Activated CD8-positive, alpha-beta memory T cell treated with anti-CD3 and anti-CD28 coated beads for 36 hours (primary cell): ENCODE measurements around the gene ZBTB9. TPM values are rescaled to one million over a fixed set of nuclear protein-coding genes. Genes with fewer than 3 reads are reported as not detected.

Experiments used
- CTCF ChIA-PET: fragments of 350-600 bp; sonication (Branson Sonifier 250); formaldehyde crosslinking; loops from one replicate; lab custom pipeline; 2021; ENCODE audit warnings: antibody characterized with exemption; lab: Charles Lee
- POLR2A ChIA-PET: fragments of 350-600 bp; sonication (Branson Sonifier 250); formaldehyde crosslinking; loops from one replicate; lab custom pipeline; 2021; ENCODE audit warnings: antibody characterized with exemption; lab: Charles Lee
- total RNA-seq, 2 experiments: library from RNA; stranded (reverse); gene quantifications; one replicate each; pipeline ENCODE4 v1.2.3, GENCODE V29; 2021

ZBTB9 gene
- total RNA-seq, 2 experiments from 2014 or later: 14.2 to 15.1 TPM

- POLR2A ChIA-PET: no interaction called here
- CTCF ChIA-PET: interaction anchor here (0.6 to 1.8 kb wide), 3 partner anchors 8 to 29 kb away, joined by 3 to 8 read pairs (median 3); partner anchors contain the start of gene KIFC1
Measured at GRCh38 chr6:33417128-33417902, 37.1 kb upstream of the ZBTB9 start.

DNA sequence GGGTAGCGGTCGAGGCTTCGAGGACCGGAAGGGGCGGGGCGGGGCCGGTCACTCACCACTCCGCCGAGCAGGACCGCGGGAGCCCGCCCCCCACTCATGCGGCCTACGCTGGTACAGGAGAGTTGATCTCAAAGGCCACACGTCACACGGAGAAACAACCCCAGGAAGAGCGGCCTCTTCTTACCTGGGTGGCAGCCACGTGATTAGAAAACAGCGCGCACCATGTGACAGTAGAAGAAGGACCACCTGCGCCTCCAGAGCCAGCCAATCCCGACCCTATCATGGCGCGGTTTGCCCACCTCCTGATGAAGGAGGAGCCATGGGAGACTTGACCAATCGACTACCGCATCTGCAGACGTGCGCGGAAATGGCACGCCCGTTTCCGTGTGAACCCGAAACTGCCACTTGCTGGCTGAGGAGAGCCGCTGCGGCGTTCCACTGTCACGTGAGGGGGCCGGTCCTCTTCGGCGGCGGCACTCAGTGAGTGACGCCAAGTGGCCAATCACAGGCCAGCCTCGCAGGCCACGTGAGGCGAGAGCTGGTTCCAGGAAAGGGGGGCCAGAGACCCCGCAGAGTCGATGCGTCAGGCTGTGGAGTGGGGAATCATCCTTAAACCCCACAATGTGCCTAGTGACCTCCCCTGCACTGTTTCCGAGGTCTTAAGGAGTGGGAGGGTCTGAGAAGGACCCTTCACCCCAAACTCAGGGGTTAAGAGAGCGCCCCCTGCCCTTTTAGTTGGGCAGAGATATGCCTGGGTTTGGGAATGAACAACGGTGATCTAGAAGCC, 36.3 kb upstream of the ZBTB9 start, which contains the start of gene CUTA:
TSS of gene CUTA (minus strand) at position 205 of the 787 bp plus-strand sequence. CDS start at position 98, 107 bp downstream.
- ChIA-PET POLR2A (interaction anchor here (1.0 to 1.5 kb wide), 2 partner anchors 11 to 146 kb away, joined by 3 to 6 read pairs; partner anchors contain the start of genes RPS18 and VPS52), CTCF (interaction anchor here (0.6 to 1.3 kb wide), 6 partner anchors 13 to 102 kb away, joined by 3 to 4 read pairs (median 3); partner anchors contain the start of genes KIFC1 and ZBTB22)

DNA sequence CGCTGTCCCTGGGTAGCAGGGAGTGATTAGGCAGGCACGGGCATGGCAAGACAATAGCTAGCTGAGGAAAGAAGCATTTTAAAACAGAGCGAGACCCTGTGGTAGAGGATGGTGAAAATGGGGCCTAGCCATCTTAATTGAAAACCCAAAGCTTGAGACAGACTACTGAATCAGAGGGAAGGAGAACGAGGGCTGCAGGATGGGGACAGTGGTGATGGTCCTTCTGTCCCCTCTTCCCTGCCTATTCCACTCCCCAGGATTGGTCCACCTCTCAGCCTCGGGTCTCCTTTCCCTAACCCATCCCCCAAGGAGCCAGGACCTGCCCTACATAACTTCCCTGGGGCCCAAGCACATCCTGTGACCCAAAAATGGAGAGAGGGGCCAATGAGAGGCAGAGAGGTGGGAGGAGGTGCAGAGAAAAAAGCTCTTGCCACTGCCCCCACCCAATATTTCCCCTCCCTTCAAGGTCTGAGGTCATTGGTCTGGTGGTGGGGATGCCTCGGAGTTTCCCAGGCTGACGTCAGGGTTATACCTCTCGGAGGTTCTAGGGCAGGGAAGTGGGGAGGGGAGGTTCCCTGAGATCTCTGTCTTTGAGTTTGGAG, 35.6 kb upstream of the ZBTB9 start:
- POLR2A ChIA-PET: interaction anchor here (1.0 to 1.5 kb wide), 2 partner anchors 10 to 147 kb away, joined by 3 to 6 read pairs; partner anchors contain the start of genes RPS18 and VPS52
- CTCF ChIA-PET: interaction anchor here (0.6 to 1.3 kb wide), 5 partner anchors 12 to 102 kb away, joined by 3 to 4 read pairs (median 3); partner anchors contain the start of gene ZBTB22

DNA sequence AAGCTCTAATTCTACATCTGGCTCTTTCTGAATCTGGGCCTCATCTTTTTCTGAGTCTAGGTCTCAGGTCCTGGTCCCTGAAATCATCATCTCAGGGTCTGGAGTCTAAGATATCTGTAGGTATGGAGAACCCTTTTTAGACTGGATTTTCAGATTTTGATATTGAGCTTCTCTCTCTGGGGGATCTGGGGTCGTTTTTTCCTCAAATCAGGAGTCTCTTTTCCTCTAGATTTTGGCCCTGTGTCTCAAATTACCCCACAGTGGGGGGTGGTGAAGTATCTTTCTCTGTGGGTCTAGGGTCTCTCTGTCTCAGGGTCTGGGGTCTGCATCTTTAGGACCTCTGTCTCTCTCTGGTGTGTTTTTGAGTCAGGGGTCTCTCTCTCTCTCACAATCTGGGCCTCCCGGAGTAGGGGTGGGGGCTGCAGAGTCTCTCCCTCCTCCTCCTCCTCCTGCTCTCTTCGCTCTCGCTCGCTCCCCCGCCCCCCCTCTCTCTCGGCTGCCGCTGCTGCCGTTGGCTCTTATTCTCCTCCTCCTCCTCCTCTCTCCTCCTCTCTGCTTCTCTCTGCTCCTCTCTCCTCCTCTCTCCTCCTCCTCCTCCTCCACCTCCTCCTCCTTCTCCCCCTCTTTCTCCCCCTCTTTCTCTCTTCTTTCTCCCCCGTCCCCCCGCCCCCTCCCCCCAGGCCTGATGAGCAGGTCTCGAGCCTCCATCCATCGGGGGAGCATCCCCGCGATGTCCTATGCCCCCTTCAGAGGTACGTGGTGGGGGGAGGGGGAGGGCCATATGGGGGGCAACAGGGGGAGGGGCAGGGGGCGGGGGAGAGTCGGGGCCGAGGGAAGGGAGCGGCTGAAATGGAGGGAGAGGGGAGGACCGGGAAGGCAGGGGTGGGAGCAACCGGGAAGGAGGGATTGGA, 34.5 kb upstream of the ZBTB9 start, which contains the start of gene SYNGAP1:
TSS of gene SYNGAP1 (plus strand) at position 486 of the 911 bp plus-strand sequence. CDS start at position 686, 200 bp downstream.
- POLR2A ChIA-PET: interaction anchor here (1.5 kb wide), 1 partner anchor 9 kb away, joined by 6 read pairs; no protein-coding TSS in a partner anchor
- CTCF ChIA-PET: interaction anchor here (1.2 to 1.3 kb wide), 3 partner anchors 11 to 102 kb away, joined by 3 to 4 read pairs (median 3); partner anchors contain the start of gene ZBTB22

DNA sequence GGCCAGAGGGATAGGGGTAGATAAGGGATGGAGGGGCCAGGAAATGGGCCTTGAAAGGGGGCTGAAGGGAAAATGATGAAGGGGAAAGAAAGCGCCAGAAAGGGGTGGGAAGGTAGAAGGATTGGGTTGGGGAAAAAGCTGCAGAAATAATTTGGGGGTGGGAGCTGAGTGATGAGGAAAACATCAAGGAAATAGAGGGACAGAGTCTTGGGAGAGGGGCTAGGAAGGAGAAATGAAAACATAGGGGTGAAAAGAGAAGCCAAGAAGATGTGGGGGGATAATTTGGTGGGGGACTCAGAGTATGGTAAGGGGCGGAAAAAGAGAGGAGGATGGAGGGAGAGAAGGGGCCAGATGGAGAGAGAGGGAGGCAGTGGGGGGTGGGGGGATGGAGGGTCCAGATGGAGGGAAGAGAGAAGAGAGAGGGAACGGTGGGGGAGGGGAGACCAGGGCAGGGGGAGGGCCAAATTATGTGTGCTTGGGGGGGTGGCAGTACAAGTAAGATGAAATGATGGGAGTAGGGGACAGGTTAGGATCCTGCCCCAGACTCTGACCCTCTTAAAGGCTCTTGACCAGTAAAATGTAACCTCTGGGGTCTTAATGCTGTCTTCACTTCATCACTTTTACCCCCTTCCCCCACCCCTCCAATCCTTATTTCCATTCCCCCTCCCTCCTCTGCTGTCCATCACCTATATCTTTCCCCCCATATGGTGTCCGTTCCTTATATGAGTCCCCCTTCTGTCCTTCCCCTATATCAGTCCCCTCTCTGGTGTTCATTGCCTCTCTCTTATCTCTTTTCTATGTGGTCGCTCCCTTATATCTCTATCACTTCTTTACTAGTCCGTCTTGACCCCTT, 33.7 kb upstream of the ZBTB9 start:
- ChIA-PET CTCF (no interaction called here), POLR2A (no interaction called here)

- POLR2A ChIA-PET: no interaction called here
- CTCF ChIA-PET: no interaction called here
Measured at GRCh38 chr6:33421344-33421643, 33.1 kb upstream of the ZBTB9 start.

DNA sequence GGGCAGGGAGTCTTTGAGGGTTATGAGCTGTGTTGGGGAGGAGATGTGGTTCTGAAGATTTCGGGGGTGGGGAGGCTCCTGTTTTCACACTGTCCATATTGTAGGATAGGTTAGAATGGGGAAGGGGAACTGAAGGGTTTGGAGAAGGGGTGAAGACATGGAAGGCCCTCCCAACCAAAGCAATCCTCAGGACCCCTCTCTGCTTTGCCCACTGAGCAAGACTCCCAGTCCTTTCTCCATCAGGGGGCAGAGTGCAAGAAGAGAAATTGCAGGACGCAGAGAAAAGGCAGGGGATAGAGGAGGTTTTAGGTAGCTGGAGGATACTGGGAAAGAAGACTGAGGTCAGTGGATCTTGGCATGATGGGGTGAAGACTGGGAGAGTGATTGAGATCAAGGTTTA, 30.6 kb upstream of the ZBTB9 start:
- ChIA-PET CTCF (interaction anchor here (0.6 to 1.7 kb wide), 3 partner anchors 32 to 1752 kb away, joined by 3 to 5 read pairs (median 4); partner anchors contain the start of gene KIFC1), POLR2A (no interaction called here)

- CTCF ChIA-PET: interaction anchor here (0.6 to 2.1 kb wide), 9 partner anchors 9 to 241 kb away, joined by 3 to 9 read pairs (median 4); partner anchors contain the start of genes KIFC1 and ZBTB9
- POLR2A ChIA-PET: interaction anchor here (0.6 to 1.5 kb wide), 4 partner anchors 30 to 146 kb away, joined by 3 to 5 read pairs (median 4); partner anchors contain the start of genes WDR46, ZBTB22 and ZBTB9
Measured at GRCh38 chr6:33424855-33425667, 29.3 kb upstream of the ZBTB9 start.

- ChIA-PET POLR2A (interaction anchor here (0.6 to 1.5 kb wide), 8 partner anchors 29 to 171 kb away, joined by 3 to 6 read pairs (median 4); partner anchors contain the start of genes KIFC1, TAPBP, WDR46 and ZBTB22), CTCF (interaction anchor here (0.6 to 2.1 kb wide), 8 partner anchors 10 to 240 kb away, joined by 3 to 9 read pairs (median 4); partner anchors contain the start of gene ZBTB9)
Measured at GRCh38 chr6:33425668-33426577, 28.5 kb upstream of the ZBTB9 start.

GRCh38 chr6:33426590-33427511, 27.5 kb upstream of the ZBTB9 start:
- CTCF ChIA-PET: interaction anchor here (1.5 to 2.1 kb wide), 4 partner anchors 11 to 127 kb away, joined by 3 to 9 read pairs (median 7); partner anchors contain the start of gene ZBTB9
- POLR2A ChIA-PET: interaction anchor here (0.6 to 1.5 kb wide), 7 partner anchors 28 to 172 kb away, joined by 4 to 6 read pairs (median 5); partner anchors contain the start of genes KIFC1, TAPBP, ZBTB22 and ZBTB9

GRCh38 chr6:33427585-33428223, 26.7 kb upstream of the ZBTB9 start:
- CTCF ChIA-PET: no interaction called here
- POLR2A ChIA-PET: no interaction called here

- CTCF ChIA-PET: interaction anchor here (1.8 kb wide), 1 partner anchor 38 kb away, joined by 6 read pairs; no protein-coding TSS in a partner anchor
- POLR2A ChIA-PET: interaction anchor here (1.0 kb wide), 1 partner anchor 10 kb away, joined by 6 read pairs; no protein-coding TSS in a partner anchor
Measured at GRCh38 chr6:33428224-33428965, 26.0 kb upstream of the ZBTB9 start.
